OCI-LY7 (cell line): Measurements from ENCODE around the gene TAOK1. TPM values are rescaled to one million over a fixed set of nuclear protein-coding genes. Genes with fewer than 3 reads are reported as not detected.
A peak's percentile ranks its signal among the peaks of the same experiment; 100 is the strongest.

ENCODE experiments used
- BruUV-seq: library from RNA; stranded (reverse); fragments of 400-500 nt; replicated peaks from 2 replicates; lab custom pipeline; 2021; lab: Mats Ljungman, UMichigan
- CTCF ChIA-PET: fragments of 300-600 bp; sonication (Branson Sonifier 250); formaldehyde crosslinking; loops from one replicate; lab custom pipeline; 2022; ENCODE audit warnings: antibody characterized with exemption; ENCODE audit not compliant: unreplicated experiment; lab: Charles Lee
- POLR2A ChIA-PET: fragments of 300-600 bp; sonication (Branson Sonifier 250); formaldehyde crosslinking; loops from one replicate; lab custom pipeline; 2022; ENCODE audit warnings: antibody characterized with exemption; lab: Charles Lee
- DNase-seq: peaks from one replicate; pipeline ENCODE4 v3.0.0-alpha.2; 2015; ENCODE audit warnings: low spot score
- H2AFZ ChIP-seq: fragments of 200-600 bp; sonication (generic), shearing (Covaris generic); 2 replicates; pipeline ENCODE4 v1.6.1; 2014; ENCODE audit warnings: mild to moderate bottlenecking, antibody characterized with exemption, low read length, moderate library complexity
- H3K27ac ChIP-seq: fragments of 200-600 bp; sonication (generic); 2 replicates; pipeline ENCODE4 v1.5.1; 2014; ENCODE audit warnings: mixed run types, low read depth, mild to moderate bottlenecking, moderate library complexity, low read length, inconsistent platforms; ENCODE audit not compliant: poor library complexity, severe bottlenecking
- H3K36me3 ChIP-seq: fragments of 200-600 bp; sonication (generic); 2 replicates; pipeline ENCODE4 v1.6.1; 2014; ENCODE audit warnings: mild to moderate bottlenecking, antibody characterized with exemption, low read length, moderate library complexity, mixed read lengths; ENCODE audit not compliant: insufficient read depth
- H3K4me1 ChIP-seq: fragments of 200-600 bp; sonication (generic); 2 replicates; pipeline ENCODE4 v1.5.1; 2014; ENCODE audit warnings: mild to moderate bottlenecking, low read length; ENCODE audit not compliant: insufficient read depth, poor library complexity, severe bottlenecking
- H3K4me2 ChIP-seq: fragments of 200-600 bp; sonication (generic); 2 replicates; pipeline ENCODE4 v1.6.1; 2014; ENCODE audit warnings: mild to moderate bottlenecking, low read length
- H3K4me3 ChIP-seq: fragments of 200-600 bp; sonication (generic); 2 replicates; pipeline ENCODE4 v1.5.1; 2014; ENCODE audit warnings: mild to moderate bottlenecking, low read depth, low read length; ENCODE audit not compliant: poor library complexity, severe bottlenecking
- H3K79me2 ChIP-seq: fragments of 200-600 bp; sonication (generic); 2 replicates; pipeline ENCODE4 v1.6.1; 2016; ENCODE audit warnings: low read depth, mild to moderate bottlenecking, low read length, moderate library complexity, mixed read lengths; ENCODE audit not compliant: insufficient read depth
- H3K9me2 ChIP-seq: fragments of 200-600 bp; sonication (generic); 2 replicates; pipeline ENCODE4 v1.6.1; 2016; ENCODE audit warnings: mild to moderate bottlenecking, low read length, mixed read lengths; ENCODE audit not compliant: insufficient read depth
- H3K9me3 ChIP-seq: fragments of 200-600 bp; sonication (generic); 2 replicates; pipeline ENCODE4 v1.6.1; 2014; ENCODE audit warnings: mild to moderate bottlenecking, mixed run types, low read length, mixed read lengths
- H4K20me1 ChIP-seq: fragments of 200-600 bp; sonication (generic); 2 replicates; pipeline ENCODE4 v1.6.1; 2014; ENCODE audit warnings: mild to moderate bottlenecking, antibody characterized with exemption, low read length, moderate library complexity, mixed read lengths; ENCODE audit not compliant: insufficient read depth
- CTCF ChIP-seq: fragments of 200-600 bp; sonication (generic); conservative IDR thresholded peaks from 2 replicates; pipeline ENCODE4 v1.5.1; 2014; ENCODE audit warnings: mild to moderate bottlenecking, antibody characterized with exemption, low read length, moderate library complexity, mixed read lengths
- EZH2phosphoT487 ChIP-seq: fragments of 200-600 bp; sonication (generic); IDR thresholded peaks from 2 replicates; pipeline ENCODE4 v1.6.1; 2018; ENCODE audit warnings: low read depth, borderline replicate concordance, mild to moderate bottlenecking, mixed run types, antibody characterized with exemption, low read length, moderate library complexity, mixed read lengths
- intact Hi-C: fragments of 100-400 bp; cut with micrococcal nuclease; formaldehyde crosslinking; loops from one replicate; pipeline ENCODE4 v1.10.0; 2022; ENCODE audit not compliant: unreplicated experiment
- total RNA-seq, 2 experiments: library from RNA; depleted of rRNA in 1 of 2; stranded (reverse); fragments of >200 nt in 1 of 2; shearing (Covaris generic) in 1 of 2; gene quantifications; 2 replicates each; pipeline ENCODE4 v1.2.3, GENCODE V29; 2014 to 2022

The TAOK1 gene
- total RNA-seq, 2 experiments from 2014 or later, result 30.4 to 46.8 TPM

GRCh38 chr17:29567304-29567553 lies 177.1 kb downstream of the TAOK1 start:
- Histone ChIP-seq H3K9me2 (no peaks in the 10 kb centered on the region), H2AFZ (peak overlapping the region; percentile 71; the same call in 1 of the 2 replicates), H3K9me3 (no peaks in the 10 kb centered on the region), H3K79me2 (no peaks in the 10 kb centered on the region), H3K36me3 (no peaks in the 10 kb centered on the region), H3K27ac (peak overlapping the region; percentile 68), H4K20me1 (no peaks in the 10 kb centered on the region), H3K4me2 (peak overlapping the region; percentile 98), H3K4me1 (peaks cover 32% of the 10 kb centered on the region), H3K4me3 (peak overlapping the region; percentile 72)
- no peak for DNase-seq
- POLR2A ChIA-PET, result no interaction called here
- intact Hi-C loops, result loop anchor here (10.0 kb wide), 2 partner anchors 192 to 422 kb away; no protein-coding TSS in a partner anchor
- no TSS peak for BruUV-seq
- TF ChIP-seq CTCF, result no peak
- CTCF ChIA-PET, result no interaction called here

- TSS peak; percentile 69 for BruUV-seq
Measured at GRCh38 chr17:29567554-29568330, 177.6 kb downstream of the TAOK1 start.

More at GRCh38 chr17:29567554-29568330, 177.6 kb downstream of the TAOK1 start:
- H3K79me2 ChIP-seq, result no peaks in the 10 kb centered on the region
- POLR2A ChIA-PET, result interaction anchor here (0.6 to 1.2 kb wide), 4 partner anchors 31 to 311 kb away, joined by 3 to 4 read pairs (median 3); no protein-coding TSS in a partner anchor
- H2AFZ ChIP-seq, result peak overlapping the region; percentile 71
- peak overlapping the region; percentile 98 for H3K4me2 ChIP-seq
- peak overlapping the region; percentile 72 for H3K4me3 ChIP-seq
- peak; percentile 84 for DNase-seq
- no peaks in the 10 kb centered on the region for H3K9me3 ChIP-seq
- H3K4me1 ChIP-seq, result peaks cover 29% of the 10 kb centered on the region
- no peak for TF ChIP-seq EZH2phosphoT487
- TF ChIP-seq CTCF, result peak; percentile 63
- intact Hi-C loops, result loop anchor here (1.0 to 10.0 kb wide), 3 partner anchors 23 to 423 kb away; no protein-coding TSS in a partner anchor
- H3K27ac ChIP-seq, result peak overlapping the region; percentile 68
- H4K20me1 ChIP-seq, result no peaks in the 10 kb centered on the region
- no peaks in the 10 kb centered on the region for H3K36me3 ChIP-seq
- CTCF ChIA-PET, result interaction anchor here (0.5 kb wide), 1 partner anchor 198 kb away, joined by 4 read pairs; no protein-coding TSS in a partner anchor
- H3K9me2 ChIP-seq, result no peaks in the 10 kb centered on the region
